ENCODE measurements around the gene PACSIN1.

PACSIN1 gene

GRCh38 chr6:34457742-34458735 lies 7.8 kb upstream of the PACSIN1 start:
- no peak for TF ChIP-seq CTCF (conservative IDR thresholded peaks at IDR 0.05; ENCODE audit: control insufficient read depth, insufficient read depth, low read depth, low read length)
- H3K4me3 ChIP-seq (ENCODE audit: control insufficient read depth, low read depth, low read length), result no peak overlapping the region
- no peak for DNase-seq (ENCODE audit: low read depth)

- TF ChIP-seq CTCF (conservative IDR thresholded peaks at IDR 0.05; ENCODE audit: control insufficient read depth, insufficient read depth, low read depth, low read length), result peak; percentile 83
Measured at GRCh38 chr6:34459899-34460593, 5.8 kb upstream of the PACSIN1 start.

GRCh38 chr6:34460796-34461507 lies 4.9 kb upstream of the PACSIN1 start:
- DNase-seq (ENCODE audit: low read depth), result peak; percentile 23
- no peak overlapping the region for H3K4me3 ChIP-seq (ENCODE audit: control insufficient read depth, low read depth, low read length)
- no peak for TF ChIP-seq CTCF (conservative IDR thresholded peaks at IDR 0.05; ENCODE audit: control insufficient read depth, insufficient read depth, low read depth, low read length)

More at GRCh38 chr6:34459899-34460593, 5.8 kb upstream of the PACSIN1 start:
- H3K4me3 ChIP-seq (ENCODE audit: control insufficient read depth, low read depth, low read length), result no peak overlapping the region
- peak; percentile 65 for DNase-seq (ENCODE audit: low read depth)

- no peak for DNase-seq (ENCODE audit: low read depth)
- no peak overlapping the region for H3K4me3 ChIP-seq (ENCODE audit: control insufficient read depth, low read depth, low read length)
- no peak for TF ChIP-seq CTCF (conservative IDR thresholded peaks at IDR 0.05; ENCODE audit: control insufficient read depth, insufficient read depth, low read depth, low read length)
Measured at GRCh38 chr6:34462010-34462409, 3.9 kb upstream of the PACSIN1 start.

- H3K4me3 ChIP-seq (ENCODE audit: control insufficient read depth, low read depth, low read length), result no peak overlapping the region
- peak; percentile 12 for DNase-seq (ENCODE audit: low read depth)
- TF ChIP-seq CTCF (conservative IDR thresholded peaks at IDR 0.05; ENCODE audit: control insufficient read depth, insufficient read depth, low read depth, low read length), result no peak
Measured at GRCh38 chr6:34462551-34462971, 3.3 kb upstream of the PACSIN1 start.

GRCh38 chr6:34463299-34463698 lies 2.6 kb upstream of the PACSIN1 start:
- no peak for DNase-seq (ENCODE audit: low read depth)
- no peak overlapping the region for H3K4me3 ChIP-seq (ENCODE audit: control insufficient read depth, low read depth, low read length)
- no peak for TF ChIP-seq CTCF (conservative IDR thresholded peaks at IDR 0.05; ENCODE audit: control insufficient read depth, insufficient read depth, low read depth, low read length)

All from fibroblast of mammary gland (primary cell).